IPS-20b (cell line): Measurements from ENCODE around the gene CRADD.
"Not testable (repeated sequence)": the region's sequence is repeated elsewhere in the genome, so short reads cannot be mapped to it uniquely, and the experiment has no call there.

ENCODE experiments used
- H3K27ac ChIP-seq: one replicate; pipeline ENCODE4 v1.5.1; 2013; ENCODE audit warnings: low read length
- H3K27me3 ChIP-seq: 2 replicates; pipeline ENCODE4 v1.6.1; 2013; ENCODE audit warnings: mild to moderate bottlenecking, low read length, inconsistent platforms; ENCODE audit not compliant: insufficient read depth
- H3K36me3 ChIP-seq: 2 replicates; pipeline ENCODE4 v1.6.1; 2013; ENCODE audit warnings: low read depth, mild to moderate bottlenecking, inconsistent platforms, low read length, moderate library complexity; ENCODE audit not compliant: insufficient read depth
- H3K4me1 ChIP-seq: 2 replicates; pipeline ENCODE4 v1.6.1; 2013; ENCODE audit warnings: mild to moderate bottlenecking, control low read depth, inconsistent platforms, low read length, moderate library complexity; ENCODE audit not compliant: insufficient read depth
- H3K4me3 ChIP-seq: 2 replicates; pipeline ENCODE4 v1.5.1; 2013; ENCODE audit warnings: mild to moderate bottlenecking, low read length, inconsistent platforms
- H3K9ac ChIP-seq: 2 replicates; pipeline ENCODE4 v1.6.1; 2013; ENCODE audit warnings: low read depth, mild to moderate bottlenecking, inconsistent platforms, low read length, moderate library complexity
- H3K9me3 ChIP-seq: 2 replicates; pipeline ENCODE4 v1.6.1; 2013; ENCODE audit warnings: mild to moderate bottlenecking, low read depth, low read length, inconsistent platforms; ENCODE audit not compliant: insufficient read depth

Gene CRADD

GRCh38 chr12:93709386-93709785 is 32.2 kb downstream of the CRADD start:
- no peak overlapping the region for H3K27ac ChIP-seq
- no peak overlapping the region for H3K4me3 ChIP-seq
- H3K9me3 ChIP-seq = peaks cover 10% of the 10 kb centered on the region
- H3K4me1 ChIP-seq = no peaks in the 10 kb centered on the region
- no peak overlapping the region for H3K9ac ChIP-seq
- H3K27me3 ChIP-seq = no peaks in the 10 kb centered on the region
- no peaks in the 10 kb centered on the region for H3K36me3 ChIP-seq

- H3K27me3 ChIP-seq = no peaks in the 10 kb centered on the region
- H3K4me3 ChIP-seq = no peak overlapping the region
- H3K9me3 ChIP-seq = peaks cover 10% of the 10 kb centered on the region
- H3K36me3 ChIP-seq = no peaks in the 10 kb centered on the region
- H3K9ac ChIP-seq = no peak overlapping the region
- H3K4me1 ChIP-seq = no peaks in the 10 kb centered on the region
- no peak overlapping the region for H3K27ac ChIP-seq
These were observed 33.4 kb downstream of the CRADD start for GRCh38 chr12:93710574-93710926.

GRCh38 chr12:93711502-93711901 is 34.3 kb downstream of the CRADD start:
- not testable (repeated sequence) for H3K9ac ChIP-seq, H3K9me3 ChIP-seq, H3K27ac ChIP-seq, H3K4me1 ChIP-seq, H3K36me3 ChIP-seq, H3K4me3 ChIP-seq, H3K27me3 ChIP-seq

- H3K4me3 ChIP-seq = no peak overlapping the region
- H3K9ac ChIP-seq = no peak overlapping the region
- no peaks in the 10 kb centered on the region for H3K36me3 ChIP-seq
- H3K4me1 ChIP-seq = no peaks in the 10 kb centered on the region
- H3K27ac ChIP-seq = no peak overlapping the region
- peaks cover 10% of the 10 kb centered on the region for H3K9me3 ChIP-seq
- H3K27me3 ChIP-seq = no peaks in the 10 kb centered on the region
These were observed 35.0 kb downstream of the CRADD start for GRCh38 chr12:93712200-93712599.

GRCh38 chr12:93713060-93713459 is 35.9 kb downstream of the CRADD start:
- H3K9me3 ChIP-seq = peaks cover 10% of the 10 kb centered on the region
- H3K36me3 ChIP-seq = no peaks in the 10 kb centered on the region
- no peak overlapping the region for H3K27ac ChIP-seq
- H3K27me3 ChIP-seq = no peaks in the 10 kb centered on the region
- H3K9ac ChIP-seq = no peak overlapping the region
- H3K4me3 ChIP-seq = no peak overlapping the region
- H3K4me1 ChIP-seq = no peaks in the 10 kb centered on the region

- H3K9me3 ChIP-seq = peaks cover 10% of the 10 kb centered on the region
- H3K27ac ChIP-seq = no peak overlapping the region
- no peak overlapping the region for H3K4me3 ChIP-seq
- no peaks in the 10 kb centered on the region for H3K4me1 ChIP-seq
- no peaks in the 10 kb centered on the region for H3K36me3 ChIP-seq
- H3K27me3 ChIP-seq = no peaks in the 10 kb centered on the region
- H3K9ac ChIP-seq = no peak overlapping the region
These were observed 36.6 kb downstream of the CRADD start for GRCh38 chr12:93713800-93714199.

- Histone ChIP-seq H3K9me3 (peaks cover 8% of the 10 kb centered on the region), H3K4me3 (no peak overlapping the region), H3K9ac (no peak overlapping the region), H3K27me3 (no peaks in the 10 kb centered on the region), H3K36me3 (no peaks in the 10 kb centered on the region), H3K27ac (no peak overlapping the region), H3K4me1 (no peaks in the 10 kb centered on the region)
These were observed 37.2 kb downstream of the CRADD start for GRCh38 chr12:93714382-93714781.

GRCh38 chr12:93719710-93720109 is 42.5 kb downstream of the CRADD start:
- H3K27me3 ChIP-seq = no peaks in the 10 kb centered on the region
- no peak overlapping the region for H3K9ac ChIP-seq
- H3K9me3 ChIP-seq = no peaks in the 10 kb centered on the region; the same call in 1 of the 2 replicates
- H3K4me3 ChIP-seq = no peak overlapping the region
- H3K36me3 ChIP-seq = no peaks in the 10 kb centered on the region
- H3K4me1 ChIP-seq = no peaks in the 10 kb centered on the region
- H3K27ac ChIP-seq = no peak overlapping the region

GRCh38 chr12:93720559-93720958 is 43.4 kb downstream of the CRADD start:
- no peaks in the 10 kb centered on the region for H3K36me3 ChIP-seq
- no peak overlapping the region for H3K27ac ChIP-seq
- H3K9me3 ChIP-seq = no peaks in the 10 kb centered on the region; the same call in 1 of the 2 replicates
- no peak overlapping the region for H3K9ac ChIP-seq
- H3K4me1 ChIP-seq = no peaks in the 10 kb centered on the region
- H3K27me3 ChIP-seq = no peaks in the 10 kb centered on the region
- no peak overlapping the region for H3K4me3 ChIP-seq

GRCh38 chr12:93722179-93722578 is 45.0 kb downstream of the CRADD start:
- Histone ChIP-seq H3K4me3 (no peak overlapping the region), H3K36me3 (no peaks in the 10 kb centered on the region), H3K9ac (no peak overlapping the region), H3K27me3 (no peaks in the 10 kb centered on the region), H3K27ac (no peak overlapping the region), H3K9me3 (no peaks in the 10 kb centered on the region; the same call in 1 of the 2 replicates), H3K4me1 (peaks cover 3% of the 10 kb centered on the region; the same call in 1 of the 2 replicates)

GRCh38 chr12:93722835-93723567 is 45.8 kb downstream of the CRADD start:
- Histone ChIP-seq H3K36me3 (no peaks in the 10 kb centered on the region), H3K9me3 (no peaks in the 10 kb centered on the region; the same call in 1 of the 2 replicates), H3K27me3 (no peaks in the 10 kb centered on the region), H3K27ac (no peak overlapping the region), H3K9ac (no peak overlapping the region), H3K4me3 (no peak overlapping the region), H3K4me1 (peaks cover 4% of the 10 kb centered on the region; the same call in 1 of the 2 replicates)

- H3K27ac ChIP-seq = no peak overlapping the region
These were observed 46.4 kb downstream of the CRADD start for GRCh38 chr12:93723568-93723930.

More at GRCh38 chr12:93723568-93723930, 46.4 kb downstream of the CRADD start:
- H3K9me3 ChIP-seq = no peaks in the 10 kb centered on the region; the same call in 1 of the 2 replicates
- H3K27me3 ChIP-seq = no peaks in the 10 kb centered on the region
- H3K9ac ChIP-seq = no peak overlapping the region
- peaks cover 4% of the 10 kb centered on the region; the same call in 1 of the 2 replicates for H3K4me1 ChIP-seq
- H3K4me3 ChIP-seq = no peak overlapping the region
- no peaks in the 10 kb centered on the region for H3K36me3 ChIP-seq
